H1 (cell line): ENCODE measurements around the gene COMMD1. TPM values are rescaled to one million over a fixed set of nuclear protein-coding genes. Genes with fewer than 3 reads are reported as not detected.

Source experiments
- CHD2 ChIP-seq: IDR thresholded peaks from 2 replicates; pipeline ENCODE4 v1.6.1; 2012; ENCODE audit warnings: low read length, improper control_type of control experiment
- GTF2F1 ChIP-seq: IDR thresholded peaks from 2 replicates; pipeline ENCODE4 v1.6.1; 2012; ENCODE audit warnings: low read depth, low read length, improper control_type of control experiment, borderline replicate concordance
- HDAC6 ChIP-seq: IDR thresholded peaks from one replicate; pipeline ENCODE4 v1.7.1; 2012; ENCODE audit warnings: low read depth, mild to moderate bottlenecking, inconsistent platforms, low read length, moderate library complexity
- RXRA ChIP-seq: IDR thresholded peaks from 2 replicates; pipeline ENCODE4 v1.6.1; 2011; ENCODE audit warnings: low read depth, mild to moderate bottlenecking, low read length, moderate library complexity; ENCODE audit not compliant: insufficient read depth
- polyA plus RNA-seq, 7 experiments: library from polyadenylated mRNA; depleted of rRNA in 3 of 7; stranded (reverse) in 5 of 7; unstranded in 2 of 7; fragments of >200 nt in 5 of 7; fragments of 200-250 nt in 2 of 7; gene quantifications; 1 replicate in 5 of 7; 2 replicates in 1 of 7; 4 replicates in 1 of 7; pipeline versions ENCODE4 v1.2.1 to v1.2.3, GENCODE V29; 2011 to 2013; ENCODE audit warnings: missing spikeins in 2 of 7, mixed read lengths in 2 of 7
- total RNA-seq: library from RNA; stranded (reverse); fragmentation: NEBNext Ultra II Directional; extraction: Animal tissue kit (Norgen Biotek cat#: 25700); gene quantifications from 2 replicates; pipeline ENCODE4 v1.2.1, GENCODE V29; 2021

Gene COMMD1
- total and polyA plus RNA-seq, 2 of the 8 experiments (the other 6 are each of a cell fraction or from before 2014, with no cell fraction given): 23.5 to 28.3 TPM

DNA sequence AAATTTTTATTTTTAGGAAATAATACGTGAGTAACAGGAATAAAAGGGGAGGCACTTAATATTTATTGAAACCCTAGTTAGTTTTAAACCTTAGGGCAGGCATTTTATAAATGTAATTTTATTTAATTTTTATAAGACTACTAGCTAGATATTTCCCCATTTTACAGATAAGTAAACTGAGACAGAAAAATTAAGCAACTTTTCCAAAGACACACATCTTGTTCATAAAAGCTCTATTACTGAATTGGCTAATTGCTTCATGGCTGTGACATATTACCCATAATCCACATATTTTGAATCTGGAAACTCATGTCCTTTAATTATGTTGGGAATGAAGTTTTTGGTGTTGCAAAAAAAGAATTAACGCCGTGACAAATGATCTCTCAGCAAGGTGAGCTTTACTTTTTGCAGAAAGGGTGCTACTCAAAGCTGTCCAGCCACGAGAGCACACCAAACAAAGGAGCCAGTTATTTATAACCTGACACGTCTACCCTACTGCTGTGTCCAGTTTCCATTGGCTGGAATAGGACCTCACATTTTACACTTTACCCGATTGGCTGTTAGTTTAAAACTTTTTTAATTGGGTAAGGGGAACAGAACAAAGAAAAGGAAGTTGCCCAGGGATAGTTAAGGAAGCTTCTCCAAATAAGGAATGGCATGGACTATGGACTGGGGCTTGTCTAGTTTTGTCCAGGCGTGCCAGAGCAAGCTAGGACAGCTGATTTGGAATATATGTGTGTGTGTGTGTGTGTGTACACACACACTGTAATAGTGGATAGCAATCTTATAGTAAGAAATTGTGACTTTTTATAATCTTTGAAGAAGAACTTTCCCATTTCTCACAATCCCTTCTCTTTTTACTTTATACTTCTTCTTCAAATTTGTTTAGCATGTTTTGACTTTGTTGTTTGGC, 54.2 kb downstream of the COMMD1 start (continued):
- TF ChIP-seq GTF2F1: no peak
- no peak for TF ChIP-seq HDAC6
- TF ChIP-seq CHD2: no peak
- TF ChIP-seq RXRA: no peak
